Stimulated activated CD4-positive, alpha-beta T cell treated with anti-CD3 and anti-CD28 coated beads, Interleukin-15, amount 100 ng/mL, for 48 hours (primary cell): ENCODE results near the gene EPN2.

Experiments
- DNase-seq, 2 donors: peaks; one replicate each; pipeline ENCODE4 v3.0.0-alpha.2; 2020; ENCODE audit warnings: low read depth in 2 of 2

The EPN2 gene

DNA sequence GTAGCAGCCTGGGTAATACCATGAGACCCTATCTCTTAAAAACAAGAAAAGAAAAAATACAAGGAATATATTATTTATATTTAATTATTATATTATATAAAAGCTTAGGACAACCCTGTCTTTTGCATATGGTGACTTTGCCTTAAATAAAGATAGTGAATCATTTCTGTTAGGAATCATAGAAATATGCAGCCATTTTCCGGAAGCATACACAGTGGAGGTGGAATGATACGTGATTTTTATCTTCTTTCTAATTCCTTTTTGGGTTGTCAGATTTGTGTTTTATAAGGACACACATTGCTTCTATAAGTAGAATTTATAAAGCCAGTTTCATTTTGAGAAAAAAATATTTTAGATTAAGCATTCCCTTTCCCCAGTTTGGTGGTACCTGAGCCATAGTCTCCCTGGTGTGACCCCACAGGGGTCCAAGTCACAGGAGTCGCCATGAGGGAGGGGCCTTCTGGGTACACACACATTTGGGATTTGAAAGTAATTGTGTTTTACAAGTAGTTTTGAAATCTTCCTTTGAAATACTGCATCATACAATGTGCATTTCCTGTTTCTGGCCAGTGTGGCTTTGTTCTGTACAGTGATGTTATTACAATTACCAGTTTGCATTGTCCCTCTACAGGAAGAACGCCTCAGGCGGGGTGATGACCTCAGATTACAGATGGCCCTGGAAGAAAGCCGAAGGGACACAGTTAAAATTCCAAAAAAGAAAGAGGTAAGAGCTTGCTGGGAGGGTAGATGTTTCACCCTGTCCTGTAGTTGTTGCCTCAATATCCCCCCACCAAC, 74.5 kb downstream of the EPN2 start:
- no peak for DNase-seq

- no peak for DNase-seq
Measured at GRCh38 chr17:19312406-19312805, 75.2 kb downstream of the EPN2 start.

DNA sequence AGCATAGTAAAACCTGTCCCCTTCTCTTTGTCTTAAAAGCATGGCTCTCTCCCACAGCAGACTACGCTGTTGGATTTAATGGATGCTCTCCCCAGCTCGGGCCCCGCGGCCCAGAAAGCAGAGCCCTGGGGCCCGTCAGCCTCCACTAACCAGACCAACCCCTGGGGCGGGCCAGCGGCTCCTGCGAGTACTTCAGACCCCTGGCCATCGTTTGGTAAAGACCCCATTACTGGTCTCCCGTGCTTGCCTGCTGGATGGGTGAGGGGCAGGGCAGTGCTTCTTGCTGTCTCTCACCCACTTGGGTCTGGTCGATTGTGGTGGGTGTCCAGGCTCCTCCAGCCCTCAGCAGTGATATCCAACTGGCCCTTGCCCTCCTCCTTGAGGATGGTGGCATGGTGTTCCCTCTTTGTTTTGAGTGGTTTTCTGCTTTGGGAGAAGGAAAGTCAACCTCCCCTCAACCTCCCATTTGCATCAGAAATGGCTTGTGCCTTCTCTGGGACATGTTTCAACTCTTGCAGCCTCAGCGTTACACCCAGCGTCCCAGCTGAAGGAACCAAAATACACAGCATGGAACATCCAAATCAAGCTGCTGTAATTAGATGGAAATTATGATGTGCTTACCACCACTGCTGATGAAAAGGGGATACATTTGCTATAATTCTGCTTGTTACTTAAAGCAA, 76.0 kb downstream of the EPN2 start:
- no peak for DNase-seq

DNA sequence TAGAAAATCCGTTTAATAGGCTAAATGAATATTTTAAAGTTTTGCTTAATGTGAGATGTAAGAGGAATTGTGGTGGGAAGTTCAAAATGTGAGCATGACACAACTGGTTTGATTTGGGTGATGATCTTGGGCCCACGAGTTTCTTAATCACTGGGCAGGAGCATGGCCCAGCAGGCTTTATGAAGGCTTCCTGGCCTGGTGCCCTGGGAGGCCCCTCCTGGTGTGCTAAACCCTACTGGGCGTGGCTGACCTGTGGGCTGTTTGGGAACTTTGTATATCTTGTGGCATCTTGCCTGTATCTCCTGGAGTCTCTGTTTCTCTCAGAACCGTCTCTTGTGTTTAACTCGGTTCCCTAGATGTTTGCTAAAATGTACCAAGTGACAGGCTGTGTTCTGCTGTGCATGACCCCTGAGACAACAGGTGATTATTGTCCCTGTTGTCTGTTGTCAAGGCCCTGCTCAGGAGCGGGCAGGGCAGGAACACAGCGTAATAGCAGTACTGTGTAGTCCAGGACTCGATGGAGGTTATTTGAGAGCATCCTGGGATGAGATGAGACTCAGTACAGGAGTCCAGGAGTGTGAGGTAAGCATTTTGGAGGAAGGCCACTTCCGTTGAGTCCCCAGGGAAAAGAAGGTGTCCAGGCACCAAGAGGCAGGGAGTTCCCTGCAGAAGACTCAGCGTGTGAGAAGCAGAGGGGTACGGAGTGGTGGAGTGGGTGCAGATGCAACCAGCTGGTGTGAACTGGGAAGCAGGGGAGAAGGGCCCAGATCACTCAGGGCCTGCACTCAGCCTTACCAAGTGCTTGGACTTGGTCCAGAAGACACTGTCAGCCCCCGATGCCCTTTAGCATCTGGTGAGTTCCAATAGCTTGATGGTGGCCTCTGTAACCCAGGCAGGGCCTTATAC, 76.8 kb downstream of the EPN2 start:
- no peak for DNase-seq

DNA sequence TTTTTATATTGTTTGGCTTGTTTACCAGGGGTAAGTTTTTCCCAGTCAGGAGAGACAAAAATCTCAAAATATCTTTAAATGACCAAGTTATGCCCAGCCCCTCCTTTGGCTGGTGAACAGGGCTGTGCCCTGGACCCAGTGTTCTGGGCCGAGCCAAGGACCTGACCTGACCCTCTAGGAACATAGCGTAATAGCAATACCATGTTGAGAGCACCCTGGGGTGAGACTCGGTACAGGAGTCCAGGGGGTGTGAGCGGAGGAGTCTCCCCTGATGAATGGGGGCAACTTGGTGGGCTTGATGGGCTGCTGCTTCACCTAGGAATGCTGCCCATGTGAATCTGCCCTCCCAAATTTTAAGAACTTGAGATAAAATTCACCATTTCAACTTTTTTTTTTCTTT, 77.9 kb downstream of the EPN2 start:
- DNase-seq, result no peak

DNA sequence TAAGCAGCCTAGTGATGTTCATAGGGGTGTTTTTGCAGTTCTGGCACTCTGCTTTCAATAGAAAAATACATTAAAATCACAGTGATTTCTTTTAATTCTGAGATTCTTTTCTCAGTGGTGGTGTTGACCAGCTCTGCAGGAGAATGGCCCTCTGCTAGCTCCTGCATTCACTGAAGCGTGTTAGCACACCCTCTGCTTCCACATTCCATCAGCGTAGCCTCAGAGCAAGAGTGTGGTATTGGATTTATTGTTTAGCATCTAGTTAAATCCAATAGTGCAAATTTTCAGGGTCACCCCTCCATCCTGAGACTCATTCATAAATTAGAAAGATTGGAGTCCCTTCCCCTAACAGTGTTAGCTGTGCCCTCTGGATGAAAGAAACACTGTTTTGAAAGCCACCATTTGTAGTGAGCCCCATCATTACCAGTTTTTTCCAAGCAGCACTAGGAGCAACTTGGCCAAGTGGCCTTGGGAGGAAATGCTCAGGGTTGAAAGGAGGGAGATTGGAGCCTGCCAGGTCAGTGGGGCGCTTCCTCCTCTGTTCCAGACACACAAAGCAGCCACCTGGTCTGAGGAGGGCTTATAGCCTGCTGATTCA, 79.7 kb downstream of the EPN2 start:
- DNase-seq, result no peak

GRCh38 chr17:19317359-19318095, 80.4 kb downstream of the EPN2 start:
- no peak for DNase-seq

DNA sequence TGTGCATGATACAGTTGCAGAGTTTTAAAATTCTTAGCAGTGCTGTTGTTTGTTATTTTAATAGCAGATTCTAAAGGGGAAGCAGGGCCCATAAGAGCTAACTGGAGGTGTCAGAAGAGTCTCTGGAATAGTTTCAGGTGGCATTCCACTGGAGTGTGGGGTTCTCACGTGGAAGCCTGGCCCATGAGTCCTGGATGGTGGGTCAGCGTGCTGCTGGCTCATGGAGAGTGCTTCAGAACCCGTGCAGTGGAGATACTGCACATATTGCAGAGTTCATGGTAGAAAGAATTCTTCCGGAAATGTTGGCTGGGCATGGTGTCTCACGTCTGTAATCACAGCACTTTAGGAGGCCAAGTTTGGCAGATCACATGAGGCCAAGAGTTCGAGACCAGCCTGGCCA, 81.4 kb downstream of the EPN2 start:
- no peak for DNase-seq

- DNase-seq, result no peak
Measured at GRCh38 chr17:19319771-19320505, 82.8 kb downstream of the EPN2 start.

DNA sequence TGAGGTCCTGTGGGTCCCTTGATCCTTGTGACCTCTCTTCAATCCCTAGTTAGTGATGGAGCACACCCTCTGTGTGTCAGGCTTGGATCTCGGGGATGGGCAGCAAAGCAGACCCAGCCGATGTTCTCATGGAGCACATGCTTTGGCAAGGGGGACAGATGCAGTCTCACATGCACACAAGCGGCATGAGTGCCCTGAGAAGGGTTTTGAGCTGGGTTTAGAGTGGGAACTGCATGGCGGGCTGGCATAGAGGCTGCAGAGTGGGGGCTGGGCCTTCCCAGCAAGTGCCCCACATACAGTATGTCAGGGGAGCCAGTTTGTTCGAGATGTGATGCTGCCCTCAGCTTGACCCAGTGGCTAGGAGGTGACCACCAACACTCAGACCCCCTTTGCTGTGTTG, 83.7 kb downstream of the EPN2 start:
- DNase-seq, result no peak

GRCh38 chr17:19321481-19322128, 84.4 kb downstream of the EPN2 start:
- DNase-seq, result no peak

GRCh38 chr17:19322129-19322505, 85.0 kb downstream of the EPN2 start:
- no peak for DNase-seq

DNA sequence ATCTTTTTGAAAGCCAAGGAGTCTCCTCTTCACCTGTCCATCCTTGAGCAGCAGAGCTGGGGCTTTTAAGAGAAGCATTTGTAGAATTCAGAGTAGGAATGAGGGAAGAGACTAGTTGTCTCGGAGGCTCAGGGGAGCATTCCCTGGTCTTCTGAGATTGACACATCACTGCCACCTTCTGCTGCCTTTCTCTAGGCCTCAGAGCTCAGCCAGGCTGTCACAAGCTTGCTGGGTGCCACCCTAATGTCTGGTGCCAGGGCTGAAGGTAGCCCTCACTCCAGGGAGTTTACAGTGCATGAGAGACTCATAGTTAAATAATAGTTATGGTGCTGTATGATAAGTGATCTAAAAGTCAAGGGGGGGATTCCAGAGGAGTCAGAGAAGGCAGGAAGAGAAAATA, 85.7 kb downstream of the EPN2 start:
- no peak for DNase-seq

DNA sequence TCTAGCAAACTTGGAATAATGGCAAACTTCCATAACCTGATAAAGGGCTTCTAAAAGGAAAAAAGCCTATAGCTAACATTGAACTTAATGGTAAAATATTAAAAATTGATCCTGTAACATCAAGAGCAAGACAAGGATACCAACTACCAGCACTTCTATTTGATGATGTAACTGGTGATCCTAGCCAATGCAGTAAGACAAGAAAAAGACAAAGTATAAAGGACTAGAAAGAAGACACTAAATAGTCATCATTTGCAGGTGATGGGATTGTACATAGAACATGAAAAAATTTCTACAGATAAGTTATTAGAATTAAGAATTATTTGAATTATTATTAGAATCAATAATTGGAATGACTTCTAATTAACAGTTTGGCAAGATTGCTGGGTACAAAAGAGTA, 88.4 kb downstream of the EPN2 start:
- DNase-seq, result no peak

DNA sequence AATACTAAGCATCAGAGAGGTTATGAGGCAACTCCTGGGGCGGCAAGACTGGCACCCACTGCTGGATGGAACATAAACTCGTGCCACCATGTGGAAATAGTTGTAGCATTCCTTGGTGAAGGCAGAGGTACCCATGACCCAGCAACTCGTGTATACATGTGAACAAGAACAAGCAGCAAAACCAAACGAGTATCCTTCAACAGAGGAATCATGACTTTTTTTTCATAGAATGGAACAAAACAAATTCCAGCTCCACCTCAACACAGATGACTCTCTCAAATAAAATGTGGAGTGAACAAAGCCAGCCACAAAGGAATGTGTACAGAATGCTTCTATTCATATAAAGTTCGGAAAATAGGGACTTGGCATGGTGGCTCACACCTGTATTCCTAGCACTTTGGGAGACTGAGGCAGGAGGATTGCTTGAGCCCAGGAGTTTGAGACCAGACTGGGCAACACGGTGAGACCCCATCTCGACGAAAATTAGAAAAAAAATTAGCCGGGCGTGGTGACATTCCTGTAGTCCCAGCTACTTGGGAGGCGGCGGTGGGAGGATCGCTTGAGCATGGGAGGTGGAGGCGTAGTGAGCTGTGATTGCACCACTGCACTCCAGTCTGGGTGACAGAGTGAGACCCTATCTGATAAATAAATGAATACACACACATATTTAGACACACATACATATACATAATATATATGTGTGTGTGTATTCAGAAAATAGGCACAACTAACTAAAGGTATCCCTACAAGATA, 90.0 kb downstream of the EPN2 start:
- DNase-seq, result no peak

DNA sequence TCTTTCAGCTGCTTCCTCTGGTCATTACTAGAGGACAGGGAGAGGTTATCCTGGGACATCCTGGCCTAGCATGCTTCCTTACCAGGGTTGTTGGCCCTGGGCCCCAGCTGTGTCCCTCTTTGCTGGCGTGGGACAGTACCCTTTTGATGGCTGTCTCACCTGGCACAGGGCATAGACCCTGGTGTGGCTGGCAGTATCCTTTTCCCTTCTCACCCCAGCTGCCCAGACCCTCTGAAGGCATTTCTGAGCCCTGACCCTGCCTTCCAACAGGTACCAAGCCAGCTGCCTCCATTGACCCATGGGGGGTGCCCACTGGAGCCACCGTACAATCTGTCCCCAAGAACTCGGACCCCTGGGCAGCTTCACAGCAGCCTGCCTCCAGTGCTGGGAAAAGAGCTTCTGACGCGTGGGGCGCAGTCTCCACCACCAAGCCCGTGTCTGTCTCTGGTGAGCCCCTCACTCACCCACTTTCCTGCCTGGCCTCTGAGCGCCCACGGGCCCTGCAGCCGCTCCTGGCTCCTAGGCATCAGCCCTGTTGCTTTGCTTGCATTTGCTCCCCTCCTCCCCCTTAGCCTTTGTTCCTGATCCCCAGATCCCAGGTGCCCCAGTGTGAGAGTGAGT, 91.4 kb downstream of the EPN2 start:
- DNase-seq, result no peak

- DNase-seq, result no peak
Measured at GRCh38 chr17:19329136-19329535, 92.0 kb downstream of the EPN2 start.

DNA sequence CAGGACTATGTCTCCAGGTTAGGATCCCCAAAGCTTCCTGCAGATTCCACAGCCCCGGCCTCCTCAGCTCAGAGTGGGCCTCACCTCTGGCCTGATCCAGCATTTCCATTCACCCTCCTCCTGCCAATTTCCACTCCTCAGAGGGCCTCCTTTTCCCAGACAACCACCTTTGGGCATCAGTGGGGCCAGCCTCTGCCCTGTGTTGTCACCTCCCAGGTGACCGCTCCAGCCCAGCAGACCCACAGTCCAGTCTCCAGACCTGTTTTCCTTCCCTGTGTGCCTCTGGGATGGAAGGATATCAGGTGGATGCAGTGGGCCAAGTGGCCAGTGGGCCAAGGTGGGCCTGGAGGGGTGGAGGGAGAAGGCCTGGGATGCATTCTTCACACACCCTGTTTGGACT, 92.7 kb downstream of the EPN2 start:
- no peak for DNase-seq

- DNase-seq, result no peak
Measured at GRCh38 chr17:19330271-19330670, 93.1 kb downstream of the EPN2 start.
